HG03457 (cell line): ENCODE measurements around the gene PRDM15.

Source experiments
- ATAC-seq: cut with Tn5 transposase; IDR thresholded peaks from one replicate; pipeline ENCODE4 v1.9.1; 2021; ENCODE audit warnings: moderate number of reproducible peaks; ENCODE audit not compliant: unreplicated experiment

The PRDM15 gene

DNA sequence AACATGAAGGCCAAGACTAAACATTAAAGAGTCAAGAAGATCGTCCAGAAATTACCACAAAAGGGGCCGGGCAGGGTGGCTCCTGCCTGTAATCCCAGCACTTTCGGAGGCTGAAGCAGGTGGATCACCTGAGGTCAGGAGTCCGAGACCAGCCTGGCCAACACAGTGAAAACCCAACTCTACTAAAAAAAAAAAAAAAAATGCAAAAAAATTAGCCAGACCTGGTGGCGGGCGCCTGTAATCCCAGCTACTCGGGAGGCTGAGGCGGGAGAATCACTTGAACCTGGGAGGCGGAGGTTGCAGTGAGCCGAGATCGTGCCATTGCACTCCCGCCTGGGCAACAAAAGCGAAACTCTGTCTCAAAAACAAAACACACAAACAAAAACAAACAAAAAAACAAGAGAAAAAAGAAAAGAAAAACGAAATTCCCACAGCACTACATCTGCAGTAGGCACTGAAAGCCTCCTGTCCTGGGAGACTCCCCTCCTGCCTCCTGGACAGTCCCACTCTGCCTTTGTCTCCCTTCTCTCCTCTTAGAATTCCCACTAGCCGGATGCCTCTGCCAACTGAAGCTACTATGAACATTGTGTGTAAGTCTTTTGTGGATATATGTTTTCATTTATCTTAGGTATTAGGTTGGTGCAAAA lies 94.6 kb downstream of the PRDM15 start:
- no peak for ATAC-seq

GRCh38 chr21:41783476-41784180 lies 95.5 kb downstream of the PRDM15 start:
- no peak for ATAC-seq

GRCh38 chr21:41781050-41781410 lies 98.1 kb downstream of the PRDM15 start:
- ATAC-seq, result no peak

DNA sequence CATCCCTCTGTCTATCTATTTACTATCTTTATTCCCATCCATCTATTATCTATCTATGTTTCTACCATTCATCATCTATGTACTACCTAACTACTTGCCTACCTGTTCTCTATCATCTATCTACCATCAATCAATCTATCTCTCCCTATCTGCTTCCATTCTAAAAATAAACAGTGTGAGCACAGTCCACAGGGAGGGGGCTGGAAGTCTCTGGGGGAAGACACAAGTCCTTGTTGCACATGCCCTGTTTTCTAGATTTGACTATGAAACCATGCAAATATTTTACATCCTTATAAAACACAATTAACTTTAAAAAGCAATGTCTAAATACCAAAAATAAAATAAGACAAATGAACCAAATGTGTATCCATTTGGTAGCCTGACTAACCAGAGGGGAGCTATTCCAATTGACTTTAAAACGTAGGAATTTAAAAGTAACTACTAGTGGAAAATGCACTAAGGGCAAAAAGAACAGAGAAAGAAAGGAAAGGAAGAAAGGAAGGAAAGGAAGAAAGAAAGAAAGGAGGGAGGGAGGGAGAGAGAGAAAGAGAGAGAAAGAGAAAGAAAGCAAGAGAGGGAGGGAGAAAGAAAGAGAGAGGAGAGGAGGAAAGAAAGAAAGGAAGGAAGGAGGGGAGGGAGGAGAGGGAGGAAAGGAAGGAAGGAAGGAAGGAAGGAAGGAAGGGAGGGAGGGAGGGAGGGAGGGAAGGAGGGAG lies 98.7 kb downstream of the PRDM15 start:
- no peak for ATAC-seq

- no peak for ATAC-seq
Observed at GRCh38 chr21:41779659-41780058, 99.5 kb downstream of the PRDM15 start.

DNA sequence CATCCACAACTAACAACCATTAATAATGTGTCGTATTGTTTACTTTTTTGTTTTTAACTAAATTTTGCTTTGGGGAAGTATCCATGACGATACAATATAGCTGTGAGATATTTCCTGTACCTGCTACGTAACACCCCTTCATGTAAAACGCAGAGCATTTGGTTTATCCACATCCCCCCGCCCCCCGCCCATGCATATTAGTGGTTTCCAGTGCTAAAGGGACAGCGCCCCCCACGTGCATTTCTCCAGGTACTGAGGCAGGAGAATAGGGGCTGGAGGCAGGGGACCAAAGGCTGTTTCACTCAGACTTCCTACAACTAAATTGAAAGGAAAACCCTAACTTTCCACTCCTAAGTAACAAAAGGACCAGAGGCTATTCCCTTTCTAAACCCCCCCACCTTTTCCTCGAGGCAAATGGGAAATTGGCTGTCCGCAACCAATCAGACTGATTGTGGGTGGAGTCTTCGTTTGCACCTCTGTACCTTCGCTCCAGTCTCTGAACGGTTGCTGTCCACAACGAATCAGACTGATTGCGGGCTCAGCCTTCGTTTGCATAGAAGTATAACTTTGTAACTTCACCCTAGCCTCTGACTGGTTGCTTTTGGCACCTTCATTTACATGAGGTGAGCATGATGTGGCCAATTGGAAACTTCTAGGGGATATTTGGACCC lies 100.1 kb downstream of the PRDM15 start:
- ATAC-seq, result no peak

DNA sequence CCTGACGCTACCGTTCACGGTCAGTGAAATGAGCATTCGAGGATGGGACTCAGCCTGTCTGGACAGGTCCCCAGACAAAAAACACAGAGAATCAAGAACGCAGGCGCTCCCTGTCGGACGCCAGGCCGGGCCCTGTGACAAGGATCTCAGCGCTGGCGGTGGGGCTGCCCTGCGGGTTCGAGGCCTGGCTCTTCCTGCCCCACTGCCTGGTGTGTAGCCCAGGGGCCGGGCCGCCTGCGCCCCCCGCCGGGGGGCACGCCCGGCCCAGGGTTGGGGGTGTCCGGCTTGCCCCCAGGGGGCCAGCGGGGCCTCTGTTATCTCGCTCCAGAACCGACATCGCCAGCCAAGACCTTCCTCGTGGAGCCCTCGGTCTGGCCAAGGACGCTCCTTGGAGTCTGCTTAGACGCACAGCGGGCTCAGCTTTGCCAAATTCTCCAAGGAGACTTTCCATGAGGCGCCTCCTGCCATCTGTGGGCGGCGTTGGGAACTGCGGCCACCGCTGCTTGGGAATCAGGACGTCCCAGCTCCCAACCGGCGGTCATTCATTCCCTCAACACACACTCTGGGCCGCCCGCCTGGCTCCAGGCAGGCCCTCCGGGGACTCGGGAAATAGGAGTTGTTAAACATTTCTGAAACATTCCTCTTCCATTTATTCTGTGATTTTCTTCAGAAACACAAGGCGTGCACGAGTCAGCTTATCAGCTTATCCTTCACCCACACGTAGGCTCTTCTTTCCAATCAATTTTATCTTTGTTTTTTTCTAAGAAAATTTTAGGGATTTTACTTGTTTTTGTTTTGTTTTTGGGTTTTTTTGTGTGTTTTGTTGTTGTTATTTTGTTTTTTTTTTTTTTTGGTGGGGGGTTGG lies 101.0 kb downstream of the PRDM15 start:
- ATAC-seq, result no peak

- no peak for ATAC-seq
Observed at GRCh38 chr21:41776778-41777177, 102.4 kb downstream of the PRDM15 start.

- ATAC-seq, result no peak
Observed at GRCh38 chr21:41775149-41775472, 104.0 kb downstream of the PRDM15 start.

- no peak for ATAC-seq
Observed at GRCh38 chr21:41774467-41775148, 104.5 kb downstream of the PRDM15 start.

GRCh38 chr21:41772351-41773080 lies 106.6 kb downstream of the PRDM15 start:
- no peak for ATAC-seq

DNA sequence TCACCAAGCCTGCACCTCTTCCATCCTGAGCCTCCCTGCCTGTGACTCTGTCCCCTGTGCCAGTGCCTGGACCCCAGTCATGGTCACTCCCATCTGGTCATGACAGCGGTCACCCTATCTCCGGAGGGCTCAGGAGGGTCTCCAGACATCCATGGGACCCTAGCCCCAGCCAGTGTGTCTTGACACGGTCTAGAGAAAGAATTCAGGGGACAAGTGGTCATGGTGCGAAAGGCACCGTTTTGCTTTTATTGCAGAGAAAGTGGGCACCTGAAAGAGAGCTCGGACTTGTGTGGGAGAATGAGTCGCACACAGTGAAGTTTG lies 107.6 kb downstream of the PRDM15 start:
- ATAC-seq, result no peak

DNA sequence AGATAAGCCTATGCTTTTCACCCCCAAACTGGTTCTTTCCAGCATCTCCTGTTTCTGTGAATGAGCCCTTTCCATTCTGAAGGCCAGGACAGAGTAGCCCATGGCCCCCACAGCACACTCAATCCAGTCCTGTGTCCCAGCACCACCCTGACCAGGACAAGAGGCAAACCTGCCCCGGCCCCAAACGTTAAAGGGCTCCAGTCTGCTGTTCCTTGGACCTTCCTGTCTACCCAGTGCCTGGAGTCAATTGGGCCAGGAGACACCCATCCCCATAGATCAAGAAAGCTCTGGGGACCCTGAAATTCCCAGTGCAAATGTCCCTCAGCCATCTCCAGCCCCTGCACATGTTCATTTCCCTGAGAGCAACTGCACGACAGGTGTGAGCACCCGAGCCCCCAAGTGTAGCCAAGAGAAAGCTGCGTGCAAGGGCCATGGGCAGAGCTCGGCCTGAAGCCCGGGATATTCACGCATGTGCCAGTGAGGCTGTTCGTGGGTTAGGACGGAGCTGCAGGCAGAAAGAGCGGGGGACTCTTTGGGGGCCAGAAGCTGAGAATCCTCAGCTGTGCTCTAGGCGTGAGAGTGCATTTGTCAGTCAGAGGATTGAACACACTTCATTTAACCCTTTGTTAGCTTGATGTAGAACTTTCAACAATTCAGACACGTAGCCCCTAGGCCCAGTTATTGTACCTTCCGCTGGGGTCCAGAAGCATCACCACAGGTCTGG lies 108.1 kb downstream of the PRDM15 start:
- no peak for ATAC-seq

DNA sequence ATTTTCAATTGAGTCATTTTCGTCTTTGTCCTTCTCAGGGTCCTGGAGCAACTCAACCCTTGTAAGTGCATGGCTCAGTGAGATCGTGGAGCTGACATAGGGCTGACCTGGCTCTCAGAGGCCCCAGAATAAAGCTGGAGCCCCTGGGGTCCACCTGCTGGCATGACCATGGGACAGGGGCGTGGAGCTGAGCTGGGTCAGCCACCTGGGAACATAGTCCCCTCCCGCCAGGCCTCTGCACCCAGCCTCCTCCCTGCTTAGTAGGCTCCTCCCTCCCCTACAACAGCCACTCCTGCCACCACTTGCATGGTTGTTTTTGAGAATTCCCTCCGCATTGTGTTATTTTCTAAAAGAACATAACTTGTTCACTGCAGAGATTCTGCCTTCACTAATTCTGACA lies 109.2 kb downstream of the PRDM15 start:
- no peak for ATAC-seq

- ATAC-seq, result no peak
Observed at GRCh38 chr21:41769521-41769920, 109.6 kb downstream of the PRDM15 start.

DNA sequence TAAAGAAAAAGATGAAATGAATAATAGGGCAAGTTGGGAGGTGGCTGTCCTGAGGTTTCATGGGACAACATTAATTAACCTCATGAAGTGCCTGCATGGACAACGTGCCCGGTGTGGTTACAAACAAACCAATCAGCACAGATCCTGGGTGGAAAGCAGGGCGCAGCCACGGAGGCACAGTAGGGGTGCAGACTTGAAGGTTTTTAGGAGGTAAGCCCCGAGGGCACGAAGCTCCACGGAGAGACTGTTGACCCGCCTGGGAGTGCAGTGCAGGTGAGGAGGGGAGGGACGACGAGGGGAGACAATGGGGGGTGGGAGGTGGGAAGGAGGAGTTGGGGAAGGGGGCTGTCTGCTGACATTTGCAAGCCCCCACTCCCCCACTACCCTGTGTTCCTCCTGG lies 110.0 kb downstream of the PRDM15 start:
- ATAC-seq, result no peak

- ATAC-seq, result no peak
Observed at GRCh38 chr21:41768437-41769042, 110.6 kb downstream of the PRDM15 start.

- ATAC-seq, result no peak
Observed at GRCh38 chr21:41767606-41768436, 111.3 kb downstream of the PRDM15 start.
